Peyer's patch (tissue), 4 donors: ENCODE data around the gene TMEM121.

Experiments
- CTCF ChIP-seq, 6 experiments: fragments of 450-650 bp in 4 of 6; fragments of 200-600 bp in 2 of 6; sonication (generic) in 1 of 6; IDR thresholded peaks; one replicate each; pipeline ENCODE4 v1.5.1; 2017 to 2019; ENCODE audit warnings: antibody characterized with exemption in 6 of 6, mild to moderate bottlenecking in 3 of 6, moderate library complexity in 1 of 6
- POLR2A ChIP-seq, 2 donors: fragments of 450-650 bp; IDR thresholded peaks; one replicate each; pipeline ENCODE4 v1.5.1; 2017; ENCODE audit warnings: antibody characterized with exemption in 2 of 2, mild to moderate bottlenecking in 2 of 2, moderate library complexity in 2 of 2

GRCh38 chr14:105496831-105497591 lies 29.4 kb upstream of the TMEM121 start:
- TF ChIP-seq CTCF (IDR thresholded peaks at IDR 0.05) (no peak), POLR2A (IDR thresholded peaks at IDR 0.05) (no peak)
